ENCODE data around the gene LNX1. TPM values are rescaled to one million over a fixed set of nuclear protein-coding genes. Genes with fewer than 3 reads are reported as not detected.

LNX1 gene
- polyA plus RNA-seq, 1 donor (not counting 4 experiments of a cell fraction or from before 2014, with no cell fraction given), result 0.22 TPM

DNA sequence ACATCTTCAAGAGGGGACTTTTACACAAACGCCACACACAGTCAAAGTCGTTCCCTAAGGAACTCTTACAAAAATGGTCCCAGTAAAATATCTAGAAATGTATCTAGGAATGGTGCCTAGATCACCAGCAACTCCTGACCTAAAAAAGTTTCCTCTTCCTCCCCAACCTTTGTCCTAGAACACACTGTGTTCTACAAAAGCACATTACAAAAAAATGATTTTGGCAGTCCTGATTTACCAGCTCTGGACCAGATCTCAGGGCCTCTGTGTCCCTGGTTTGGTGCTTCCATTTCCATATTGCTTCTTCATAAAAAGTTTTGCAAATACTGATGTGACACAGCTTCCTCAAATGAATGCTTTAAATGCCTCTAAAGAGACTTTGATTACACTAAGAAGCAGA lies 55.0 kb downstream of the LNX1 start:
- Histone ChIP-seq H3K36me3 (ENCODE audit: control insufficient read depth in 2 of 2, extremely low read depth in 1 of 2, insufficient read depth in 2 of 2, low read length in 2 of 2) (no peaks in the 10 kb centered on the region), H3K4me1 (ENCODE audit: control insufficient read depth, extremely low read depth, insufficient read depth, low read length) (peaks cover 20% of the 10 kb centered on the region), H2AFZ (ENCODE audit: control insufficient read depth, low read length) (no peak overlapping the region), H3K4me3 (ENCODE audit: control insufficient read depth in 2 of 3, extremely low read depth in 1 of 3, insufficient read depth in 2 of 3, low read depth in 1 of 3, low read length in 3 of 3) (no peak overlapping the region), H3K27me3 (ENCODE audit: control insufficient read depth, extremely low read depth, insufficient read depth, low read length) (no peaks in the 10 kb centered on the region), H3K4me2 (ENCODE audit: control insufficient read depth, extremely low read depth, insufficient read depth, low read depth, low read length) (no peak overlapping the region), H3K9ac (ENCODE audit: control insufficient read depth, extremely low read depth, insufficient read depth, low read length) (no peak overlapping the region), H3K9me3 (ENCODE audit: control insufficient read depth, low read depth, low read length) (no peaks in the 10 kb centered on the region), H3K79me2 (ENCODE audit: control insufficient read depth, insufficient read depth, low read length) (no peaks in the 10 kb centered on the region), H3K27ac (ENCODE audit: control insufficient read depth, insufficient read depth, low read length) (no peak overlapping the region), H3K9me1 (ENCODE audit: control insufficient read depth, extremely low read depth, insufficient read depth, low read length) (no peaks in the 10 kb centered on the region), H4K20me1 (ENCODE audit: control insufficient read depth, extremely low read depth, insufficient read depth, low read length) (no peaks in the 10 kb centered on the region)
- FAIRE-seq, result no peak
- DNase-seq (ENCODE audit: low read depth, low spot score), result no peak
- TF ChIP-seq, protein P1, sequence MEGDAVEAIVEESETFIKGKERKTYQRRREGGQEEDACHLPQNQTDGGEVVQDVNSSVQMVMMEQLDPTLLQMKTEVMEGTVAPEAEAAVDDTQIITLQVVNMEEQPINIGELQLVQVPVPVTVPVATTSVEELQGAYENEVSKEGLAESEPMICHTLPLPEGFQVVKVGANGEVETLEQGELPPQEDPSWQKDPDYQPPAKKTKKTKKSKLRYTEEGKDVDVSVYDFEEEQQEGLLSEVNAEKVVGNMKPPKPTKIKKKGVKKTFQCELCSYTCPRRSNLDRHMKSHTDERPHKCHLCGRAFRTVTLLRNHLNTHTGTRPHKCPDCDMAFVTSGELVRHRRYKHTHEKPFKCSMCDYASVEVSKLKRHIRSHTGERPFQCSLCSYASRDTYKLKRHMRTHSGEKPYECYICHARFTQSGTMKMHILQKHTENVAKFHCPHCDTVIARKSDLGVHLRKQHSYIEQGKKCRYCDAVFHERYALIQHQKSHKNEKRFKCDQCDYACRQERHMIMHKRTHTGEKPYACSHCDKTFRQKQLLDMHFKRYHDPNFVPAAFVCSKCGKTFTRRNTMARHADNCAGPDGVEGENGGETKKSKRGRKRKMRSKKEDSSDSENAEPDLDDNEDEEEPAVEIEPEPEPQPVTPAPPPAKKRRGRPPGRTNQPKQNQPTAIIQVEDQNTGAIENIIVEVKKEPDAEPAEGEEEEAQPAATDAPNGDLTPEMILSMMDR (optimal IDR thresholded peaks at IDR 0.05 in 1 of 3, IDR thresholded peaks at IDR 0.05 in 1 of 3, conservative IDR thresholded peaks at IDR 0.05 in 1 of 3; ENCODE audit: extremely low read depth in 1 of 3, insufficient read depth in 2 of 3, low read length in 3 of 3), result no peak
- no peak for TF ChIP-seq EZH2 (IDR thresholded peaks at IDR 0.05; ENCODE audit: low read length)
- dilution Hi-C loops (cut with MboI; ENCODE audit: extremely low pct_ligation_motif_present, low sequenced_read_pairs), result no loop called here

DNA sequence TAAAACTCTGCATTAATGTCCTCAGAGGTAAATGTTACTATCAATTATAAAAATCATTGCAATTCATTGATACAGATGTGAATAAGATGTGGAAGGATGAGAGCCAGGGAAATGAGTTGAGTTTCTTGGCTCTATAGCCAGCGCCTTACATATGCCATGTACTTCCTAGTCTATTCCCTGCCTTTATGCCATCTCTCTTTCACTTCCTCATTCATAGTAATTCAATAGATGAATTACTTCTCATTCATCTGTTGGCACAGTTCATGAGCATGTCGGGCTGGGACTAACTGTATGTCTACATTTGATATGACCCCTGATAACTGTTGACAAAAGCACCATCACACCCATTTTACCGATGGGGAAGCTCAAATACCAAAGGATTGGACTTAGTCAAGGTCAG lies 55.7 kb downstream of the LNX1 start:
- Histone ChIP-seq H2AFZ (ENCODE audit: control insufficient read depth, low read length) (no peak overlapping the region), H3K4me2 (ENCODE audit: control insufficient read depth, extremely low read depth, insufficient read depth, low read depth, low read length) (no peak overlapping the region), H3K4me3 (ENCODE audit: control insufficient read depth in 2 of 3, extremely low read depth in 1 of 3, insufficient read depth in 2 of 3, low read depth in 1 of 3, low read length in 3 of 3) (no peak overlapping the region), H4K20me1 (ENCODE audit: control insufficient read depth, extremely low read depth, insufficient read depth, low read length) (no peaks in the 10 kb centered on the region), H3K9ac (ENCODE audit: control insufficient read depth, extremely low read depth, insufficient read depth, low read length) (no peak overlapping the region), H3K79me2 (ENCODE audit: control insufficient read depth, insufficient read depth, low read length) (no peaks in the 10 kb centered on the region), H3K36me3 (ENCODE audit: control insufficient read depth in 2 of 2, extremely low read depth in 1 of 2, insufficient read depth in 2 of 2, low read length in 2 of 2) (no peaks in the 10 kb centered on the region), H3K4me1 (ENCODE audit: control insufficient read depth, extremely low read depth, insufficient read depth, low read length) (peaks cover 13% of the 10 kb centered on the region), H3K9me3 (ENCODE audit: control insufficient read depth, low read depth, low read length) (no peaks in the 10 kb centered on the region), H3K27ac (ENCODE audit: control insufficient read depth, insufficient read depth, low read length) (no peak overlapping the region), H3K9me1 (ENCODE audit: control insufficient read depth, extremely low read depth, insufficient read depth, low read length) (no peaks in the 10 kb centered on the region), H3K27me3 (ENCODE audit: control insufficient read depth, extremely low read depth, insufficient read depth, low read length) (no peaks in the 10 kb centered on the region)
- DNase-seq (ENCODE audit: low read depth, low spot score) (no peak), FAIRE-seq (no peak)
- dilution Hi-C loops (cut with MboI; ENCODE audit: extremely low pct_ligation_motif_present, low sequenced_read_pairs), result no loop called here
- TF ChIP-seq, protein P1 (optimal IDR thresholded peaks at IDR 0.05 in 1 of 3, IDR thresholded peaks at IDR 0.05 in 1 of 3, conservative IDR thresholded peaks at IDR 0.05 in 1 of 3; ENCODE audit: extremely low read depth in 1 of 3, insufficient read depth in 2 of 3, low read length in 3 of 3), result no peak
- TF ChIP-seq EZH2 (IDR thresholded peaks at IDR 0.05; ENCODE audit: low read length), result no peak
